Fibroblast of villous mesenchyme (primary cell): ENCODE measurements around the gene KDM5C. TPM values are rescaled to one million over a fixed set of nuclear protein-coding genes. Genes with fewer than 3 reads are reported as not detected.

Experiments used
- DNase-seq: peaks from one replicate; pipeline ENCODE4 v3.0.0-alpha.2; 2010; ENCODE audit warnings: low read depth
- H3K4me3 ChIP-seq: 2 replicates; pipeline ENCODE4 v1.5.1; 2011; ENCODE audit warnings: low read depth, mild to moderate bottlenecking, low read length
- total RNA-seq: library from RNA; depleted of rRNA; stranded (reverse); fragments of >200 nt; gene quantifications from 2 replicates; pipeline ENCODE4 v1.2.3, GENCODE V29; 2012
- TF ChIP-seq, protein P1 (sequence below): IDR thresholded peaks from 2 replicates; pipeline ENCODE4 v1.5.1; 2012; ENCODE audit warnings: low read depth, mild to moderate bottlenecking, low read length; ENCODE audit not compliant: insufficient read depth

Gene KDM5C
- total RNA-seq, 1 donor, result 149 TPM

DNA sequence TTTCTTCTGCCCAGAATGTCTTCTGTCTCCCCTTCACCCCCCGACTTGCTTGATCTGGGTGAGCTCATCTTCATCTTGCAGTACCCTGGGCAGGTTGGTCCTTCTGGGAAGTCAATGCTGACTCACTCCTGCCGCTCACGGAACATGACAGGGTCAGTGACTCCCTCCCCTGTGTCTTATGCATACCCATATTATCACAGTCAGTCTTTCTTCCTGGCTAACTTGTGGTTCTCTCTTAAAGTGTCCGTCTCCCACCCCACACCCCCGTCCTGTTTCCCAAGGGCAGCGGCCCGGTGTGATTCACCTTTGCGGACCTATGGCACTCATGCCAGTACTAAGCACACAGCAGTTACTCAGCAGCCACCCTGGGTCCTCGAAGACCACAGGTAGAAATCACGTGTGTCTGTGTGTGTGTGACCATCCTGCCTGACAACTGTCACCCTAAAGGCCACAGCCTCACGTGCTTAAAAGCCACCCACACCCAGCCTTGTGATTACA lies 38.6 kb upstream of the KDM5C start:
- no peak for DNase-seq
- TF ChIP-seq, protein P1, sequence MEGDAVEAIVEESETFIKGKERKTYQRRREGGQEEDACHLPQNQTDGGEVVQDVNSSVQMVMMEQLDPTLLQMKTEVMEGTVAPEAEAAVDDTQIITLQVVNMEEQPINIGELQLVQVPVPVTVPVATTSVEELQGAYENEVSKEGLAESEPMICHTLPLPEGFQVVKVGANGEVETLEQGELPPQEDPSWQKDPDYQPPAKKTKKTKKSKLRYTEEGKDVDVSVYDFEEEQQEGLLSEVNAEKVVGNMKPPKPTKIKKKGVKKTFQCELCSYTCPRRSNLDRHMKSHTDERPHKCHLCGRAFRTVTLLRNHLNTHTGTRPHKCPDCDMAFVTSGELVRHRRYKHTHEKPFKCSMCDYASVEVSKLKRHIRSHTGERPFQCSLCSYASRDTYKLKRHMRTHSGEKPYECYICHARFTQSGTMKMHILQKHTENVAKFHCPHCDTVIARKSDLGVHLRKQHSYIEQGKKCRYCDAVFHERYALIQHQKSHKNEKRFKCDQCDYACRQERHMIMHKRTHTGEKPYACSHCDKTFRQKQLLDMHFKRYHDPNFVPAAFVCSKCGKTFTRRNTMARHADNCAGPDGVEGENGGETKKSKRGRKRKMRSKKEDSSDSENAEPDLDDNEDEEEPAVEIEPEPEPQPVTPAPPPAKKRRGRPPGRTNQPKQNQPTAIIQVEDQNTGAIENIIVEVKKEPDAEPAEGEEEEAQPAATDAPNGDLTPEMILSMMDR, result no peak
- no peak overlapping the region for H3K4me3 ChIP-seq

DNA sequence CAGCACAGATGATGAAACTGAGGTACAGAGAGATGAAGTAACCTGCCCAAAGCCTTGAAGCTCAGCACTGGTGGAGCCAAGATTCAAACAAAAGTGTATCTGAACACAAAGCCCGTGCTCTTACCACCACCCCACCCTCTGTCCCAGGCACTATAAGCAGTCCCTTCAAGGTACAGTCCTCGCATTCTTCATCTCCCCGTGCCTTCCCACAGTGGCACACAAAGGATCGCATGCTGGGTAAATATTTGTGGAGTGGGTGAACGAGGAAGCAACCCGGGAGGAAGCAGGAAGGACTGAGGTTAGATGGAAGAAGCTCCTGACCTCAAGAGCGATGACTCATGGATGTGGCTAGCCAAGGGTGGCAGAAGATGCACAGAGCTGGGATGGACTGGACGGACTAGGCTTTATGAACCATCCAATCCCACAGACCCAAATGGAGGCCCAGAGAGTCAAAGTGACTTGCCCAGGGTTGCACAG lies 37.9 kb upstream of the KDM5C start:
- DNase-seq, result peak; percentile 56
- TF ChIP-seq, protein P1, result no peak
- H3K4me3 ChIP-seq, result no peak overlapping the region

DNA sequence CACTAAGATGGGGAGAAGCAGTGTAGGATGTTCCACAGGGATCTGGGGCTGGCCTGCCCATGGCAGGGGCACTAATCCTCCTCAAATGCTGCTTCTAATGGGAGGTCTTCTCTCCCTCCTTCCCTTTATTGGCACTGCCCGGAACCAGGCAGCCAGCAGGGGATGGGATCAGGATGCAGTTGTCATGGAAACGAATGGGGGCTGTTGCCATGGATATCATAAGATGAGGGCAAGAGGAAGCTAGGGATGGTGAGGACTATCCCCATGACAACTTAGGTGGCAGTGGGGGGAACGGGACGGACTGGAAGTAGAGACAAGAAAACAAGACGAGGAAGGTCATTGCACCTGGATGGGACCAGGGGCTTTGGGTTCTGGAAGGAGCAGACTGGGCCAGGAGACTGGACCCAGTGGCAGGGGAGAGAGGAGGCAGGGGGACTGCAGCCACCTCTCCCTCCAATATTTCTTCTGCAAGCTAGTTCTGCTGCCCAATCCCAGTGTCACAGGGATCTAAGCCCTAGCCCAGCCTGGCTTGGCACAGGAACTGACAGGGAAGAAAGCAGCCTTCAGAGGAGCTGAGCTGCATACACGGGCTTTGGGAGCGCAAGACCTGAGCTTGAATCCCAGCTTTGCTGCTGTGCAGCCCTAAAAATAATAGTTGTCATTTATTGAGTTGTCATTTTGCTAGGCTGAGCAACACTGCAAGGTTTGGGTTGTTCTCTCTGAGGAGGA lies 37.3 kb upstream of the KDM5C start:
- TF ChIP-seq, protein P1, result no peak
- DNase-seq, result no peak
- no peak overlapping the region for H3K4me3 ChIP-seq

DNA sequence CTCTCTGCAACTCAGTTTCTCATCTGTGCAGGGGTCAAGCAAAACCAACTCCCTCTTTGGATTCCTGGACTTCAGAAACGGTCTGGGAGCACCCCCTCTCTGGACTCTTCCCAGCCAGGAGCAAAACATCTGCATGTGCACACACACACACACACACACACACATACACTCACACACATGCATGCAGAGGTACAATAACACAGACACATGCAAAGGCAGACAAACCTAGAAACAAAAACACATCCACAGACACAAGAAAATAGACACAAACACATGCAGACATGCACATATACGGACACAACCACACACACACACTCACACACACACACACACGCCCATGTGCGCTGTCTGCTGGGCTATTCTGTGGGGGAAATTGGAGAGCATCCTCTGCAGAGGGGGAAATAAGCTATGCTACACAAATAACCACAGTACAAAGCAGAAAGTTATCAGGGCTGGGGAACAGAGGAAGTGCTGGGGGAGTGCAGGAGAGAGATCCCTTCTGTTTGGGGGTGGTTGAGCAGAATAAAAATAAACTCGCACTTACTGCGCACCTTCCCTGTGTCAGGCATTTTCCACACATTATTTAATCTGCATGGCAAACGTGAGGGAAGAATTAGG lies 36.5 kb upstream of the KDM5C start:
- no peak for DNase-seq
- TF ChIP-seq, protein P1, result no peak
- no peak overlapping the region for H3K4me3 ChIP-seq

DNA sequence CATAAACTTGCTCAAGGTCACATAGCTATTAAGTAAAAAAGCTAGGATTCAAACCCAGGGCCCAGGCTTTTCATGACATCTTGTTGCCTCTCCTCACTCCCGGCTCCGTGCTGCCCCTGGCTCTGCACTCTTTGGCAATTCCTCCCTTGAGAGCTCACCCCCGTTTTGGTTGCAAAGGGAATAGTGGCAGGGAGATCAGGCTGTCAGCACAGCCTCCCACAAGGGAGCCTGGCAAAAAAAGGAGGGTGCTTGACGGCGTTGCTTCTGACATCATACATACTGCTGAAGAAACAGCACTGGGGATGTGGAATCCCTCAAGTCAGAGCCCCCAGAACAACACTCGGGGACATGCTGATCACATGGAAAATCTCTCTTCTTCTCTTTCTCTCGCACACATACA lies 35.8 kb upstream of the KDM5C start:
- no peak for DNase-seq
- TF ChIP-seq, protein P1, result no peak
- no peak overlapping the region for H3K4me3 ChIP-seq

DNA sequence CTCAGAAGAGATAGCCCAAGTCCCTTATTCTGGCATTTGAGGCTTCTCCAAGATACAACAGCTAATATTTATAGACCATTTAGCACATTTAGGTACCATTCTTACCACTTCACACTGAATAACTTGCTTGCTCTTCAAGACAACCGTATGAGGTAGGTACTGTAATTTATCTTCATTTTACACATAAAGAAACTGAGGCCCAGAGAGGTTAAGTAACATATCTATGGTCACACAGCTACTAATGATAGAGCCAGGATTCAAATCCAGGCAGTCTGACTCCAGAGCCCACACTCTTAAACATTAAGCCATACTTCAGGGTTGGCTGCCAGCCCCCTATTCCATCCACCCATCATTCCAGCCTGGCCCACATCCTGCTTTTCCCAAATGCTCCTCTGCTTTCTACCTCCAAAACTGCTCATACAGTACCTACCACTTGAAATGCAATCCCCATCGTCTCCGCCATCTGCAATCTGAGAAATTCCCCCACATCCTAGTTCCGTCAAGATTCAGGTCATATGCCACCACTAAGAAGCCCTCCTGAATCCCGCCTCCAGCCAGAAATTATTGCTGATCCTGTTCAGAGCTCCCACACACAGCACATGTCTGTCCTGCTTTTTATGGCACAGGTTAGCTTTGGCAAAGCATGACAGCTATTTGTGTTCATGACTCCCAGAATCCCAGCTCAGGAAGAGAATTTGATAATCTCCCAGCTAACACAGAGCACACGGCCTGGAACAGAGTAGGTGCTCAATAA lies 32.8 kb upstream of the KDM5C start:
- TF ChIP-seq, protein P1, result no peak
- H3K4me3 ChIP-seq, result no peak overlapping the region
- no peak for DNase-seq
